ENCODE data around the gene UQCRQ. TPM values are rescaled to one million over a fixed set of nuclear protein-coding genes. Genes with fewer than 3 reads are reported as not detected.

Gene UQCRQ
- total RNA-seq, 4 donors from 2014 or later, result 273 to 566 (median 326) TPM

GRCh38 chr5:132901036-132901435 is 34.6 kb downstream of the UQCRQ start:
- intact Hi-C loops (cut with DNase I; ENCODE audit: low total_unique reads), result no loop called here
- no peaks in the 10 kb centered on the region for H3K27me3 ChIP-seq
- TF ChIP-seq POLR2A (IDR thresholded peaks at IDR 0.05) (no peak), CTCF (IDR thresholded peaks at IDR 0.05 in 4 of 5, conservative IDR thresholded peaks at IDR 0.05 in 1 of 5) (no peak)
- in situ Hi-C loops (cut with MboI; ENCODE audit: low sequenced_read_pairs in 4 of 4), result no loop called here
- no peaks in the 10 kb centered on the region for H3K9me3 ChIP-seq
- DNase-seq (no peak), ATAC-seq (no peak)
- H3K4me1 ChIP-seq, result peaks cover 13% of the 10 kb centered on the region in 2 donors
- peaks cover 0 to 56% of the 10 kb centered on the region in 2 donors for H3K36me3 ChIP-seq
- H3K27ac ChIP-seq, result no peak overlapping the region
- H3K4me3 ChIP-seq, result no peak overlapping the region

- H3K4me3 ChIP-seq, result no peak overlapping the region
- intact Hi-C loops (cut with DNase I; ENCODE audit: low total_unique reads) (no loop called here), in situ Hi-C loops (cut with MboI; ENCODE audit: low sequenced_read_pairs in 4 of 4) (no loop called here)
- peaks cover 14 to 18% of the 10 kb centered on the region in 2 donors for H3K4me1 ChIP-seq
- no peaks in the 10 kb centered on the region for H3K27me3 ChIP-seq
- no peak for DNase-seq
- TF ChIP-seq POLR2A (IDR thresholded peaks at IDR 0.05), result no peak
- no peak for TF ChIP-seq CTCF (IDR thresholded peaks at IDR 0.05 in 4 of 5, conservative IDR thresholded peaks at IDR 0.05 in 1 of 5)
- H3K36me3 ChIP-seq, result peaks cover 0 to 49% of the 10 kb centered on the region in 2 donors
- H3K27ac ChIP-seq, result no peak overlapping the region
- no peak for ATAC-seq
- H3K9me3 ChIP-seq, result no peaks in the 10 kb centered on the region
Measured at GRCh38 chr5:132901730-132902129, 35.3 kb downstream of the UQCRQ start.

- no peak for DNase-seq
- Histone ChIP-seq H3K4me3 (no peak overlapping the region), H3K27ac (peak overlapping the region; percentile 55 to 58 (median 57)), H3K4me1 (peaks cover 14 to 27% of the 10 kb centered on the region in 2 donors), H3K36me3 (peaks cover 0 to 26% of the 10 kb centered on the region in 2 donors), H3K27me3 (no peaks in the 10 kb centered on the region), H3K9me3 (no peaks in the 10 kb centered on the region)
- in situ Hi-C loops (cut with MboI; ENCODE audit: low sequenced_read_pairs in 4 of 4) (no loop called here), intact Hi-C loops (cut with DNase I; ENCODE audit: low total_unique reads) (loop anchor here (5.0 kb wide), 1 partner anchor 56 kb away; the partner anchor contains the start of gene AFF4)
- ATAC-seq, result peak; percentile 87 to 95
- TF ChIP-seq CTCF (IDR thresholded peaks at IDR 0.05 in 4 of 5, conservative IDR thresholded peaks at IDR 0.05 in 1 of 5), result peak in 3 of 5 experiments; percentile 33 to 48 (median 35)
- no peak for TF ChIP-seq POLR2A (IDR thresholded peaks at IDR 0.05)
Measured at GRCh38 chr5:132905938-132906337, 39.5 kb downstream of the UQCRQ start.

DNA sequence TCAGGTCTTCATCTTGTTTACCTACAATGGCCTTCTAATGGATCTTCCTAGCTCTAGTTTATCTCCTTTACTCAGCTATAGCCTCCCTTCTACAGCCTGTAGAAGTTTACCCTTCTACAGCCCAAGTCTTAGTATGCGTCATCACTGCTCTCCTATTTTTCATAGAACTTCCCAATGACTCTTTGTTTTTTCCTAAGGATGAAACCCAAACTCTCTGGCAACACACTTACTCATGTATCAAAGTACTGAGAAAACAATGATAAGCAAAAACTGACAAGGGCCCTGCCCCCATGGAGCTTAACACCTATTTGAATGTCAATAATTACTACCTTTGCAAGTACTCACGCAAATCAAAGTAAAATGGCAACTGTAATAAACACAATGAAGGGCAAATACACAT is 40.7 kb downstream of the UQCRQ start:
- TF ChIP-seq POLR2A (IDR thresholded peaks at IDR 0.05) (no peak), CTCF (IDR thresholded peaks at IDR 0.05 in 4 of 5, conservative IDR thresholded peaks at IDR 0.05 in 1 of 5) (no peak)
- H3K9me3 ChIP-seq, result no peaks in the 10 kb centered on the region
- H3K4me3 ChIP-seq, result no peak overlapping the region
- intact Hi-C loops (cut with DNase I; ENCODE audit: low total_unique reads), result loop anchor here (5.0 kb wide), 1 partner anchor 55 kb away; the partner anchor contains the start of gene AFF4
- H3K36me3 ChIP-seq, result peaks cover 0 to 25% of the 10 kb centered on the region in 2 donors
- H3K27ac ChIP-seq, result peak overlapping the region; percentile 7 to 58 (median 56)
- peaks cover 14 to 27% of the 10 kb centered on the region in 2 donors for H3K4me1 ChIP-seq
- DNase-seq (no peak), ATAC-seq (no peak)
- no peaks in the 10 kb centered on the region for H3K27me3 ChIP-seq
- in situ Hi-C loops (cut with MboI; ENCODE audit: low sequenced_read_pairs in 4 of 4), result no loop called here

- ATAC-seq (no peak), DNase-seq (no peak)
- intact Hi-C loops (cut with DNase I; ENCODE audit: low total_unique reads), result loop anchor here (5.0 kb wide), 1 partner anchor 53 kb away; the partner anchor contains the start of gene AFF4
- TF ChIP-seq CTCF (IDR thresholded peaks at IDR 0.05 in 4 of 5, conservative IDR thresholded peaks at IDR 0.05 in 1 of 5) (no peak), POLR2A (IDR thresholded peaks at IDR 0.05) (no peak)
- in situ Hi-C loops (cut with MboI; ENCODE audit: low sequenced_read_pairs in 4 of 4), result no loop called here
- Histone ChIP-seq H3K27ac (no peak overlapping the region), H3K9me3 (no peaks in the 10 kb centered on the region), H3K4me1 (peaks cover 14 to 27% of the 10 kb centered on the region in 2 donors), H3K4me3 (no peak overlapping the region), H3K27me3 (no peaks in the 10 kb centered on the region), H3K36me3 (peaks cover 0 to 18% of the 10 kb centered on the region in 2 donors)
Measured at GRCh38 chr5:132909702-132910101, 43.3 kb downstream of the UQCRQ start.
